Body of pancreas (tissue), 4 donors: ENCODE results near the gene ZYG11A.

Source experiments
- POLR2A ChIP-seq, 3 donors: fragments of 450-650 bp; IDR thresholded peaks; one replicate each; pipeline ENCODE4 v1.6.1; 2016; ENCODE audit warnings: antibody characterized with exemption in 3 of 3, mild to moderate bottlenecking in 2 of 3
- TF ChIP-seq, protein P1 (sequence below), 7 experiments: fragments of 450-650 bp in 4 of 7; fragments of 200-600 bp in 3 of 7; sonication (generic) in 3 of 7; IDR thresholded peaks; one replicate each; pipeline ENCODE4 v1.5.1; 2016 to 2019; ENCODE audit warnings: antibody characterized with exemption in 7 of 7

DNA sequence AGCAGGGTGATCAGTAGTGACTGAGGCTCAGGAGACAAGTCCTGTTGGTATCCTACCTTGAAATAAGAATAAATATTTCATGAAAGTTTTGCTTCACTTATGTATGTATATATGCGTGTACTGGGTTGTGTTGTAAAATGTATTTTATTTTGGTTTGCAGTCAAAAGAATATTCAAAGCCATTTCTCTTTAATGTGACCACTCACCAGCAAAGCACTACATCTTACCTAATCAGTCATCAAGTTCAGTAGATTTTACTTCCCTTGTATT is 95.6 kb downstream of the ZYG11A start:
- TF ChIP-seq POLR2A (IDR thresholded peaks at IDR 0.05), result no peak
- TF ChIP-seq, protein P1, sequence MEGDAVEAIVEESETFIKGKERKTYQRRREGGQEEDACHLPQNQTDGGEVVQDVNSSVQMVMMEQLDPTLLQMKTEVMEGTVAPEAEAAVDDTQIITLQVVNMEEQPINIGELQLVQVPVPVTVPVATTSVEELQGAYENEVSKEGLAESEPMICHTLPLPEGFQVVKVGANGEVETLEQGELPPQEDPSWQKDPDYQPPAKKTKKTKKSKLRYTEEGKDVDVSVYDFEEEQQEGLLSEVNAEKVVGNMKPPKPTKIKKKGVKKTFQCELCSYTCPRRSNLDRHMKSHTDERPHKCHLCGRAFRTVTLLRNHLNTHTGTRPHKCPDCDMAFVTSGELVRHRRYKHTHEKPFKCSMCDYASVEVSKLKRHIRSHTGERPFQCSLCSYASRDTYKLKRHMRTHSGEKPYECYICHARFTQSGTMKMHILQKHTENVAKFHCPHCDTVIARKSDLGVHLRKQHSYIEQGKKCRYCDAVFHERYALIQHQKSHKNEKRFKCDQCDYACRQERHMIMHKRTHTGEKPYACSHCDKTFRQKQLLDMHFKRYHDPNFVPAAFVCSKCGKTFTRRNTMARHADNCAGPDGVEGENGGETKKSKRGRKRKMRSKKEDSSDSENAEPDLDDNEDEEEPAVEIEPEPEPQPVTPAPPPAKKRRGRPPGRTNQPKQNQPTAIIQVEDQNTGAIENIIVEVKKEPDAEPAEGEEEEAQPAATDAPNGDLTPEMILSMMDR (IDR thresholded peaks at IDR 0.05), result no peak
